Measurements from ENCODE around the gene DHRS13. TPM values are rescaled to one million over a fixed set of nuclear protein-coding genes. Genes with fewer than 3 reads are reported as not detected.
A peak's percentile ranks its signal among the peaks of the same experiment; 100 is the strongest.

Gene DHRS13
- total and polyA plus RNA-seq, 10 of the 15 experiments (the other 5 are each of a cell fraction or from before 2014, with no cell fraction given), result 0.18 to 55.2 (median 31.3) TPM; not detected in 1

GRCh38 chr17:28900986-28901726 lies 1.7 kb downstream of the DHRS13 start:
- no peak for DNase-seq (ENCODE audit: low read depth, low spot score)
- no TSS peak for BruUV-seq (replicated peaks)
- FAIRE-seq, result no peak
- H3K4me1 ChIP-seq (ENCODE audit: control insufficient read depth, insufficient read depth, low read length), result peaks cover 19% of the 10 kb centered on the region
- H3K79me2 ChIP-seq (ENCODE audit: control insufficient read depth, insufficient read depth, low read length), result peaks cover 15% of the 10 kb centered on the region
- peak; percentile 34; the same call in 1 of the 2 replicates for TF ChIP-seq ATF7 (IDR thresholded peaks at IDR 0.05; ENCODE audit: low read depth)
- TF ChIP-seq BHLHE40 (IDR thresholded peaks at IDR 0.05; ENCODE audit: borderline replicate concordance in 1 of 2, low read depth in 2 of 2, low read length in 1 of 2), result peak in 1 of 2 experiments; percentile 32; a peak in 1 of 4 replicates
- TF ChIP-seq NR2F1 (conservative IDR thresholded peaks at IDR 0.05), result 0 out of 2 replicates have a peak, but pooled peaks have one; percentile 14
- TF ChIP-seq IKZF1 (conservative IDR thresholded peaks at IDR 0.05), result peak; percentile 29; the same call in 1 of the 2 replicates
- 0 out of 2 replicates have a peak, but pooled peaks have one; percentile 28 for TF ChIP-seq GATAD2B (conservative IDR thresholded peaks at IDR 0.05; ENCODE audit: low read depth)
- TF ChIP-seq TCF3 (IDR thresholded peaks at IDR 0.05; ENCODE audit: borderline replicate concordance, insufficient read depth, low read depth, low read length), result no peak
- TF ChIP-seq RUNX3 (IDR thresholded peaks at IDR 0.05; ENCODE audit: low read length), result no peak
- no peak for TF ChIP-seq GABPA (IDR thresholded peaks at IDR 0.05; ENCODE audit: low read depth)
- peak; percentile 62; the same call in 1 of the 2 replicates for TF ChIP-seq SPI1 (IDR thresholded peaks at IDR 0.05; ENCODE audit: borderline replicate concordance, insufficient read depth, low read depth, low read length)
- no peak for TF ChIP-seq NRF1 (conservative IDR thresholded peaks at IDR 0.05; ENCODE audit: low read depth, low read length)
- TF ChIP-seq RAD21 (IDR thresholded peaks at IDR 0.05; ENCODE audit: insufficient read depth, low read depth, low read length), result no peak
- no peak for TF ChIP-seq CHD2 (IDR thresholded peaks at IDR 0.05; ENCODE audit: borderline replicate concordance, low read depth, low read length)
- peak; percentile 30; the same call in 1 of the 2 replicates for TF ChIP-seq MLLT1 (IDR thresholded peaks at IDR 0.05)
- no peak overlapping the region for H2AFZ ChIP-seq (ENCODE audit: control insufficient read depth, low read depth, low read length)
- H3K4me3 ChIP-seq, result peak overlapping the region; percentile 82
- WGBS (ENCODE audit: insufficient coverage, insufficient replicate concordance, low lambda C conversion rate, missing lambda C conversion rate), result 70% methylated on average over 24 of the region's 24 CpGs
- in situ Hi-C loops (cut with MboI), result no loop called here
- peak; percentile 7; the same call in 2 of the 3 replicates for ATAC-seq
- ChIA-PET SMC1A (ENCODE audit: uncharacterized antibody, unreplicated experiment) (interaction anchor here (0.8 to 4.6 kb wide), 12 partner anchors 9 to 174 kb away, joined by 3 to 37 read pairs (median 4); partner anchors contain the start of gene FAM222B), CTCF (interaction anchor here (0.6 to 17.3 kb wide), 23 partner anchors 8 to 179 kb away, joined by 3 to 175 read pairs (median 6); partner anchors contain the start of genes FAM222B, NEK8 and TLCD1), RAD21 (ENCODE audit: unreplicated experiment) (interaction anchor here (0.6 to 5.9 kb wide), 16 partner anchors 8 to 254 kb away, joined by 3 to 29 read pairs (median 8); partner anchors contain the start of genes ERAL1, FAM222B, NEK8 and RPL23A), POLR2A (interaction anchor here (0.5 to 2.1 kb wide), 11 partner anchors 9 to 181 kb away, joined by 3 to 10 read pairs (median 4); partner anchors contain the start of genes PHF12, RPL23A, TLCD1 and TRAF4)
- H4K20me1 ChIP-seq (ENCODE audit: control insufficient read depth, insufficient read depth), result no peaks in the 10 kb centered on the region
- peak overlapping the region; percentile 13 for H3K9ac ChIP-seq (ENCODE audit: control insufficient read depth, insufficient read depth, low read length)
- no peaks in the 10 kb centered on the region for H3K27me3 ChIP-seq (replicated peaks in 1 of 2; ENCODE audit: control insufficient read depth in 2 of 2, insufficient read depth in 2 of 2, low read length in 1 of 2)
- intact Hi-C loops (cut with micrococcal nuclease; ENCODE audit: unreplicated experiment), result no loop called here
- H3K9me3 ChIP-seq (replicated peaks; ENCODE audit: control insufficient read depth, insufficient read depth, low read length), result no peaks in the 10 kb centered on the region
- H3K36me3 ChIP-seq (ENCODE audit: control insufficient read depth in 2 of 2, insufficient read depth in 2 of 2, low read length in 1 of 2), result peaks cover 0 to 2% of the 10 kb centered on the region in 2 experiments; a peak in 2 of 4 replicates
- peak overlapping the region; percentile 81 for H3K4me2 ChIP-seq (ENCODE audit: control insufficient read depth, insufficient read depth)
- no peak overlapping the region for H3K27ac ChIP-seq (ENCODE audit: control insufficient read depth, insufficient read depth)

All from GM12878 (cell line).